Measurements from ENCODE around the gene CAPG.
"Not testable (repeated sequence)": the region's sequence is repeated elsewhere in the genome, so short reads cannot be mapped to it uniquely, and the experiment has no call there.

Gene CAPG

GRCh38 chr2:85376291-85377065 lies 33.7 kb downstream of the CAPG start:
- H3K4me3 ChIP-seq (replicated peaks in 1 of 2; ENCODE audit: low read depth in 2 of 2, low read length in 2 of 2), result no peak overlapping the region
- DNase-seq (ENCODE audit: low read depth in 2 of 2), result no peak
- TF ChIP-seq, protein P1, sequence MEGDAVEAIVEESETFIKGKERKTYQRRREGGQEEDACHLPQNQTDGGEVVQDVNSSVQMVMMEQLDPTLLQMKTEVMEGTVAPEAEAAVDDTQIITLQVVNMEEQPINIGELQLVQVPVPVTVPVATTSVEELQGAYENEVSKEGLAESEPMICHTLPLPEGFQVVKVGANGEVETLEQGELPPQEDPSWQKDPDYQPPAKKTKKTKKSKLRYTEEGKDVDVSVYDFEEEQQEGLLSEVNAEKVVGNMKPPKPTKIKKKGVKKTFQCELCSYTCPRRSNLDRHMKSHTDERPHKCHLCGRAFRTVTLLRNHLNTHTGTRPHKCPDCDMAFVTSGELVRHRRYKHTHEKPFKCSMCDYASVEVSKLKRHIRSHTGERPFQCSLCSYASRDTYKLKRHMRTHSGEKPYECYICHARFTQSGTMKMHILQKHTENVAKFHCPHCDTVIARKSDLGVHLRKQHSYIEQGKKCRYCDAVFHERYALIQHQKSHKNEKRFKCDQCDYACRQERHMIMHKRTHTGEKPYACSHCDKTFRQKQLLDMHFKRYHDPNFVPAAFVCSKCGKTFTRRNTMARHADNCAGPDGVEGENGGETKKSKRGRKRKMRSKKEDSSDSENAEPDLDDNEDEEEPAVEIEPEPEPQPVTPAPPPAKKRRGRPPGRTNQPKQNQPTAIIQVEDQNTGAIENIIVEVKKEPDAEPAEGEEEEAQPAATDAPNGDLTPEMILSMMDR (IDR thresholded peaks at IDR 0.05; ENCODE audit: low read depth, low read length), result no peak

- no peak for DNase-seq (ENCODE audit: low read depth in 2 of 2)
- no peak overlapping the region for H3K4me3 ChIP-seq (replicated peaks in 1 of 2; ENCODE audit: low read depth in 2 of 2, low read length in 2 of 2)
- TF ChIP-seq, protein P1 (IDR thresholded peaks at IDR 0.05; ENCODE audit: low read depth, low read length), result no peak
These were observed 39.1 kb downstream of the CAPG start for GRCh38 chr2:85371045-85371444.

DNA sequence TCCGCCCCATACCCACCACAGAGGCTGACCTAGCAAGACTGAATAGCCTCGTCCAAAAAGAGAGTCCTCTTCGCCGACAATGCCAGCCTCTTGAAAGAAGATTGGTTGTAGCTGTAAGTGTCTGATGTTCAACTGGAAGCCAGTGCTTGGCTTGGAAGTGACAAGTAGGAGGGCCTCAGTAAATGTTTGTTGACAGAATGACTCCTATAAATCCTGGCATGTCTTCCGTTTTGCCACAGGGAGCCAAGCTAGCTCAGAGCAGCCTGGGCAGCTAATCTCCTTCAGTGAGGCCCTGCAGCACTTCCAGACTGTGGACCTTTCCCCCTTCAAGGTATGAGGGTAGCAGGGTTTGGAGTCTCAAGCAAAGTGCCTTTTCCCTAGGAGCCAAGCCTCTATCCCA lies 40.7 kb downstream of the CAPG start:
- DNase-seq (ENCODE audit: low read depth in 2 of 2), result no peak
- TF ChIP-seq, protein P1 (IDR thresholded peaks at IDR 0.05; ENCODE audit: low read depth, low read length), result no peak
- no peak overlapping the region for H3K4me3 ChIP-seq (replicated peaks in 1 of 2; ENCODE audit: low read depth in 2 of 2, low read length in 2 of 2)

GRCh38 chr2:85368921-85369320 lies 41.2 kb downstream of the CAPG start:
- TF ChIP-seq, protein P1 (IDR thresholded peaks at IDR 0.05; ENCODE audit: low read depth, low read length), result no peak
- peak; percentile 21 to 33 for DNase-seq (ENCODE audit: low read depth in 2 of 2)
- H3K4me3 ChIP-seq (replicated peaks in 1 of 2; ENCODE audit: low read depth in 2 of 2, low read length in 2 of 2), result no peak overlapping the region

- no peak overlapping the region for H3K4me3 ChIP-seq (replicated peaks in 1 of 2; ENCODE audit: low read depth in 2 of 2, low read length in 2 of 2)
- DNase-seq (ENCODE audit: low read depth in 2 of 2), result no peak
- TF ChIP-seq, protein P1 (IDR thresholded peaks at IDR 0.05; ENCODE audit: low read depth, low read length), result no peak
These were observed 43.0 kb downstream of the CAPG start for GRCh38 chr2:85367180-85367579.

DNA sequence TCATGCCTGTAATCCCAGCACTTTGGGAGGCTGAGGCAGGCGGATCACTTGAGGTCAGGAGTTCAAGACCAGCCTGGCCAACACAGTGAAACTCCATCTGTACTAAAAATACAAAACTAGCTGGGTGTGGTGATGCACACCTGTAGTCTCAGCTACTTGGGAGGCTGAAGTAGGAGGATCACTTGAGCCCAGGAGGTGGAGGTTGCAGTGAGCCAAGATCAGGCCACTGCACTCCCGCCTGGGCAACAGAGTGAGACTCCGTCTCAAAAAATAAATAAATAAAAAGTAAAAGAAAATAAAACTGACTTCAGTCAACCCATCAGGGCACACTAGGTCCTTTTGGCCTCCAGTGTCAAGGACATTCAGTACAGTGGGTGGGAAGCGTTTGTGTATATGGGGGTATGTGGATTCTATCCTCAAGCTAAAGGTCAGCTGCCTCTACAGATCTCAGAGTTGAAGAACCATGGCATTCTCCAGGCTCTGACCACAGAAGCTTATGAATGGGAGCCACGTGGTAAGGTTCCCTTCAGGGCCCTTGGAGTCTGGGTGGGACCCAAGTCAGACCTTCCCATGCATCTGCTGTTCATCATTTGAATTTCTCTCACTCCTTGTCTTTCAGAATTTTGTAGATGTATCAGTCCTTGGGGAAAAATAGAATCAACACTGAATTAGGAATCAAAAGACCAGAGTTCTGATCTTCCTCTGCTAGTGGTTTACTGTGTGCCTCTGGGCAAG lies 47.3 kb downstream of the CAPG start:
- DNase-seq (ENCODE audit: low read depth in 2 of 2), result not testable (repeated sequence)

GRCh38 chr2:85357736-85358135 lies 52.4 kb downstream of the CAPG start:
- H3K4me3 ChIP-seq (replicated peaks in 1 of 2; ENCODE audit: low read depth in 2 of 2, low read length in 2 of 2), result no peak overlapping the region
- DNase-seq (ENCODE audit: low read depth in 2 of 2), result no peak
- TF ChIP-seq, protein P1 (IDR thresholded peaks at IDR 0.05; ENCODE audit: low read depth, low read length), result no peak

More for the DNA sequence above, 47.3 kb downstream of the CAPG start:
- not testable (repeated sequence) for H3K4me3 ChIP-seq (replicated peaks in 1 of 2; ENCODE audit: low read depth in 2 of 2, low read length in 2 of 2)
